GM19240 (cell line): ENCODE data around the gene BUD31.
A peak's percentile ranks its signal among the peaks of the same experiment; 100 is the strongest.
"Not testable (repeated sequence)": the region's sequence is repeated elsewhere in the genome, so short reads cannot be mapped to it uniquely, and the experiment has no call there.

Experiments
- DNase-seq: peaks from one replicate; pipeline ENCODE4 v3.0.0; 2011; ENCODE audit warnings: low spot score; ENCODE audit not compliant: insufficient read length

BUD31 gene

GRCh38 chr7:99428972-99429566 lies 20.3 kb downstream of the BUD31 start:
- no peak for DNase-seq

GRCh38 chr7:99429756-99430155 lies 21.0 kb downstream of the BUD31 start:
- no peak for DNase-seq

GRCh38 chr7:99431756-99432540 lies 23.2 kb downstream of the BUD31 start:
- DNase-seq = not testable (repeated sequence)

- no peak for DNase-seq
Observed at GRCh38 chr7:99433158-99433557, 24.4 kb downstream of the BUD31 start.

GRCh38 chr7:99437946-99438572 lies 29.3 kb downstream of the BUD31 start:
- DNase-seq = no peak

- peak; percentile 97 for DNase-seq
Observed at GRCh38 chr7:99438573-99439480, 30.1 kb downstream of the BUD31 start, which contains the start of the genes CPSF4 and PTCD1. CPSF4 (plus strand) TSS chr7:99438943; CDS start chr7:99439083, 140 bp downstream. PTCD1 (minus strand) TSS chr7:99438798; CDS start chr7:99435242, 3,556 bp downstream.

GRCh38 chr7:99440195-99440594 lies 31.4 kb downstream of the BUD31 start:
- no peak for DNase-seq

GRCh38 chr7:99446096-99446495 lies 37.3 kb downstream of the BUD31 start:
- DNase-seq = no peak

- no peak for DNase-seq
Observed at GRCh38 chr7:99447943-99448342, 39.2 kb downstream of the BUD31 start.

GRCh38 chr7:99448855-99449254 lies 40.1 kb downstream of the BUD31 start:
- no peak for DNase-seq

GRCh38 chr7:99449326-99449725 lies 40.6 kb downstream of the BUD31 start:
- DNase-seq = no peak

GRCh38 chr7:99451936-99452335 lies 43.2 kb downstream of the BUD31 start:
- no peak for DNase-seq

- no peak for DNase-seq
Observed at GRCh38 chr7:99452541-99452940, 43.8 kb downstream of the BUD31 start.

- no peak for DNase-seq
Observed at GRCh38 chr7:99453105-99453504, 44.3 kb downstream of the BUD31 start.

GRCh38 chr7:99455874-99456273 lies 47.1 kb downstream of the BUD31 start:
- DNase-seq = no peak

- no peak for DNase-seq
Observed at GRCh38 chr7:99456288-99456687, 47.5 kb downstream of the BUD31 start.

GRCh38 chr7:99457050-99457649 lies 48.4 kb downstream of the BUD31 start:
- no peak for DNase-seq

- DNase-seq = no peak
Observed at GRCh38 chr7:99457650-99458493, 49.1 kb downstream of the BUD31 start.

GRCh38 chr7:99459087-99459486 lies 50.3 kb downstream of the BUD31 start:
- no peak for DNase-seq

- no peak for DNase-seq
Observed at GRCh38 chr7:99460651-99461050, 51.9 kb downstream of the BUD31 start.
